Naive B cell (primary cell): ENCODE results near the gene ZBTB44. TPM values are rescaled to one million over a fixed set of nuclear protein-coding genes. Genes with fewer than 3 reads are reported as not detected.
"Not testable (repeated sequence)": the region's sequence is repeated elsewhere in the genome, so short reads cannot be mapped to it uniquely, and the experiment has no call there.

Source experiments
- ATAC-seq, 2 donors: fragments of 150-1000 bp; cut with Tn5 transposase; 2 replicates each; pipeline ENCODE4 v1.10.0; 2021; ENCODE audit warnings: low read depth in 2 of 2, mild to moderate bottlenecking in 2 of 2, moderate library complexity in 2 of 2
- DNase-seq: peaks from one replicate; pipeline ENCODE4 v3.0.0; 2022
- H3K27ac Mint-ChIP-seq, 6 donors: one replicate each; pipeline ENCODE4 v1.8.0; 2020 to 2022; ENCODE audit warnings: mild to moderate bottlenecking in 6 of 6, mixed read lengths in 6 of 6, moderate library complexity in 5 of 6, inconsistent platforms in 2 of 6
- H3K27me3 Mint-ChIP-seq, 3 donors: one replicate each; pipeline ENCODE4 v1.8.0; 2021 to 2022; ENCODE audit warnings: mixed read lengths in 3 of 3, mild to moderate bottlenecking in 1 of 3
- H3K36me3 Mint-ChIP-seq, 2 donors: one replicate each; pipeline ENCODE4 v1.8.0; 2020 to 2022; ENCODE audit warnings: mixed read lengths in 2 of 2, inconsistent platforms in 1 of 2, mild to moderate bottlenecking in 1 of 2
- H3K4me1 Mint-ChIP-seq, 3 donors: one replicate each; pipeline ENCODE4 v1.8.0; 2020 to 2022; ENCODE audit warnings: mixed read lengths in 3 of 3, inconsistent platforms in 1 of 3, mild to moderate bottlenecking in 1 of 3, moderate library complexity in 1 of 3
- H3K4me3 Mint-ChIP-seq, 8 donors: one replicate each; pipeline ENCODE4 v1.8.0; 2020 to 2022; ENCODE audit warnings: mild to moderate bottlenecking in 8 of 8, mixed read lengths in 8 of 8, moderate library complexity in 8 of 8, inconsistent platforms in 2 of 8
- H3K9me3 Mint-ChIP-seq, 7 donors: one replicate each; pipeline ENCODE4 v1.8.0; 2020 to 2022; ENCODE audit warnings: mixed read lengths in 7 of 7, mild to moderate bottlenecking in 5 of 7, inconsistent platforms in 2 of 7, moderate library complexity in 1 of 7
- polyA plus RNA-seq, 6 donors: library from polyadenylated mRNA; unstranded; fragments of 300-500 nt; fragmentation: Illumina TruSeq; gene quantifications; one replicate each; pipeline ENCODE4 v1.2.3, GENCODE V29; 2021; ENCODE audit warnings: low read depth in 6 of 6

Gene ZBTB44
- polyA plus RNA-seq, 6 donors from 2014 or later: 4.6 to 9.5 (median 7.5) TPM

DNA sequence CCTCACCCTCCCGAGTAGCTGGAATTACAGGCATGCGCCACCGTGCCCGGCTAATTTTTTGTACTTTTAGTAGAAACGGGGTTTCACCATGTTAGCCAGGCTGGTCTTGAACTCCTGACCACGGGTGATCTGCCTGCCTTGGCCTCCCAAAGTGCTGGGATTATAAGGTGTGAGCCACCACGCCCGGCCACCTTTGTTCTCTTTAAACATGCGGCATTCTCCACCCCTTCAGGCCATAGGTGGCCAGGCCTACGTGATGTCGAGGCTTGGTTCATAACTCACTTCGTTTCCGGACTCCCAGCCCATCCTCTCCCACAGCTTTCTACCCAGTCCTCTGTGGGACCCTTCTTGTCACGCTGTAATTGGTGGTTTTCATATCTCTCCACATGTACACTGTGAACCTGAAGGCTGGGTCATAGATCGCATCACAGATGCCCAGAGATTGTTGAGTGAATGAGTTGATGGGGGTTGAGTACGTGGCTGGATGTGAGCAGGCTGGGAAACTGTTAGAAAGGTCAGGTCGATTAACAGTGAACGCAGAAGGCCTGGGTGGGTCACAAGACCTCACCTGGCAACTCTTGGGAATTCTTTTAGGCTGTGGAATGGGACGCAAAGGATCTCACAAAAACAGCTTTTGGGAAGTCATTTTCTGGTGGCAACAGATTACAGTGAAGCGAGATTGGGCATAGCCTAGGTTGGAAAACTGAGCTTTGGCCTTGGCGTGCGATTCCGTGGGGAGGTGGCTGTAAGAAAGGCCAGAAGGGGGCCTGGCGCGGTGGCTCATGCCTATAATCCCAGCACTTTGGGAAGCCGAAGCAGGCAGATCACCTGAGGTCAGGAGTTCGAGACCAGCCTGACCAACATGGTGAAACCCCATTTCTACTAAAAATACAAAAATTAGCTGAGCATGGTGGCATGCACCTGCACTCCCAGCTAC lies 110.7 kb downstream of the ZBTB44 start:
- ATAC-seq (no peak), DNase-seq (no peak)
- H3K36me3 Mint-ChIP-seq: peaks cover 0 to 6% of the 10 kb centered on the region in 2 donors
- no peaks in the 10 kb centered on the region for H3K9me3 Mint-ChIP-seq
- no peaks in the 10 kb centered on the region for H3K27me3 Mint-ChIP-seq
- peak overlapping the region in 3 of 6 donors; percentile 12 to 50 (median 29) for H3K27ac Mint-ChIP-seq
- peaks cover 27 to 36% (median 32%) of the 10 kb centered on the region in 3 donors for H3K4me1 Mint-ChIP-seq
- peak overlapping the region in 7 of 8 donors; percentile 13 to 72 (median 49) for H3K4me3 Mint-ChIP-seq

GRCh38 chr11:130202818-130203689 lies 111.7 kb downstream of the ZBTB44 start:
- Mint-ChIP-seq H3K27ac (peak overlapping the region in 4 of 6 donors; percentile 12 to 83 (median 70)), H3K27me3 (no peaks in the 10 kb centered on the region), H3K4me3 (peak overlapping the region in 7 of 8 donors; percentile 13 to 90 (median 50)), H3K36me3 (peaks cover 0 to 6% of the 10 kb centered on the region in 2 donors), H3K4me1 (peaks cover 27 to 36% (median 32%) of the 10 kb centered on the region in 3 donors), H3K9me3 (no peaks in the 10 kb centered on the region)
- DNase-seq (peak; percentile 34), ATAC-seq (peak; percentile 77 to 78)

DNA sequence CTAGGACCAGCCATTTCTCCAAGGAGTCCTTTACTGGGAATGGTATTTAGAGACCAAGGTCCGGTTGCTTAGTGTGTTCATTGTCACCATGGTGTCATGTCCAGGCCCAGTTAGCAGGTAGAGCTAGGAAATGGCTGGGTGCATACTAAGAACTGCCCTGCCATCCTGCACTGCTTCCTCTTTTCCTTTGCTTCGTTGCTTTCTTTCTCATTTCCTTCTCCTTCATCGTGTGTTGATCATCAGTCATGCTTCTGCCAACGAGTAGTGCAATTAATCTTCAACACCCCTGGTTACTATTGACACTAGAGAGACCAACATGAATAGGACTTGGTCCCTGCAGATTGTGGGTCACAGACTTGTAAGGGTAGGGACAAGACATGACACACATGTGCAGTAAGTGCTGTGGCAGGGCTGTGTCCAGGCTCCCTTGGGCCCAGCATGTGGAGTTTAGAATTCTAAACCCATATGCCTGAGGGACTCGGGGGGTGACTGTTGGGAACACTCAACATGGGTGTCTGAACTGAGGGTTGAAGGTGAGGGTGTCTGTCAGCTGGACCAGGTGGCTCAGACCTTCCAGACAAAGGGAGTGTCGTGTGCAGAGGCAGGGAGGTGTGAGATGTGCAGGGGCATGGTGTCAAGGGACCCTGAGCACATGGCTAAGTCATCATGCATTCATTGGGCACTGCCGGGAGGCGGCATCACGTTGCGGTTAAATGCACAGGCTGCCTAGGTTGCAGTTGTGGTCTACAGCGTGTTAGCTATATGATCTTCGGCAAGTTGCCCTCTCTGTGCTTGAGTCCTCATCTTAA lies 112.5 kb downstream of the ZBTB44 start:
- Mint-ChIP-seq H3K27me3 (no peaks in the 10 kb centered on the region), H3K36me3 (peaks cover 0 to 6% of the 10 kb centered on the region in 2 donors), H3K27ac (peak overlapping the region in 5 of 6 donors; percentile 34 to 91 (median 63)), H3K9me3 (no peaks in the 10 kb centered on the region), H3K4me1 (peaks cover 27 to 36% (median 32%) of the 10 kb centered on the region in 3 donors), H3K4me3 (peak overlapping the region in 7 of 8 donors; percentile 9 to 72 (median 37))
- peak; percentile 39 for DNase-seq
- ATAC-seq: peak; percentile 69 to 76

GRCh38 chr11:130201026-130201425 lies 113.7 kb downstream of the ZBTB44 start:
- H3K27ac Mint-ChIP-seq: peak overlapping the region in 1 of 6 donors; percentile 44
- no peaks in the 10 kb centered on the region for H3K27me3 Mint-ChIP-seq
- DNase-seq (no peak), ATAC-seq (no peak)
- peaks cover 0 to 6% of the 10 kb centered on the region in 2 donors for H3K36me3 Mint-ChIP-seq
- H3K9me3 Mint-ChIP-seq: no peaks in the 10 kb centered on the region
- H3K4me1 Mint-ChIP-seq: peaks cover 27 to 35% (median 32%) of the 10 kb centered on the region in 3 donors
- H3K4me3 Mint-ChIP-seq: no peak overlapping the region

- ATAC-seq (no peak), DNase-seq (no peak)
- no peak overlapping the region for H3K4me3 Mint-ChIP-seq
- H3K27ac Mint-ChIP-seq: peak overlapping the region in 1 of 6 donors; percentile 58
- H3K36me3 Mint-ChIP-seq: peaks cover under 1 to 11% of the 10 kb centered on the region in 2 donors
- H3K9me3 Mint-ChIP-seq: no peaks in the 10 kb centered on the region
- no peaks in the 10 kb centered on the region for H3K27me3 Mint-ChIP-seq
- peaks cover 27 to 32% (median 30%) of the 10 kb centered on the region in 3 donors for H3K4me1 Mint-ChIP-seq
Observed at GRCh38 chr11:130199792-130200191, 114.9 kb downstream of the ZBTB44 start.

DNA sequence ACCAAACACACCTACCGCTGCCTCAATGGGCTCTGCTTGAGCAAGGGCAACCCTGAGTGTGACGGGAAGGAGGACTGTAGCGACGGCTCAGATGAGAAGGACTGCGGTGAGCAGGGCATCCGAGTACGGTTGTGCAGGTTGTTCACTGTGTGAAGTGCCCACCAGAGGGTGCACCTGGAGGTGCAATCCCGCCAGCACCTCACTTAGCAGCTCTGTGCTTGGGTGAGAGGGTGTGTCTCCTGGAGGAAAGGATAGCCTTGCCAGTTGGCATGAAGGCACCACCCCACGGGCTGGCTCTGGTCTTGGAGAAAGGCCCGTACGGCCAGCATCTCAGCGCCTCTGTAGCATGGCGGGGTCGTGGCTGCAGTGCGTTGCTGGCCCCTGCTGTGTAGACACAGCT lies 115.8 kb downstream of the ZBTB44 start:
- DNase-seq (no peak), ATAC-seq (no peak)
- Mint-ChIP-seq H3K4me3 (no peak overlapping the region), H3K27me3 (no peaks in the 10 kb centered on the region), H3K27ac (peak overlapping the region in 1 of 6 donors; percentile 51), H3K4me1 (peaks cover 24 to 31% (median 28%) of the 10 kb centered on the region in 3 donors), H3K36me3 (peaks cover 4 to 16% of the 10 kb centered on the region in 2 donors), H3K9me3 (no peaks in the 10 kb centered on the region)

GRCh38 chr11:130198292-130198691 lies 116.4 kb downstream of the ZBTB44 start:
- Mint-ChIP-seq H3K36me3 (peaks cover 4 to 16% of the 10 kb centered on the region in 2 donors), H3K4me1 (peaks cover 19 to 24% (median 22%) of the 10 kb centered on the region in 3 donors), H3K27ac (no peak overlapping the region), H3K27me3 (no peaks in the 10 kb centered on the region), H3K4me3 (no peak overlapping the region), H3K9me3 (no peaks in the 10 kb centered on the region)
- ATAC-seq: no peak
- DNase-seq: no peak

DNA sequence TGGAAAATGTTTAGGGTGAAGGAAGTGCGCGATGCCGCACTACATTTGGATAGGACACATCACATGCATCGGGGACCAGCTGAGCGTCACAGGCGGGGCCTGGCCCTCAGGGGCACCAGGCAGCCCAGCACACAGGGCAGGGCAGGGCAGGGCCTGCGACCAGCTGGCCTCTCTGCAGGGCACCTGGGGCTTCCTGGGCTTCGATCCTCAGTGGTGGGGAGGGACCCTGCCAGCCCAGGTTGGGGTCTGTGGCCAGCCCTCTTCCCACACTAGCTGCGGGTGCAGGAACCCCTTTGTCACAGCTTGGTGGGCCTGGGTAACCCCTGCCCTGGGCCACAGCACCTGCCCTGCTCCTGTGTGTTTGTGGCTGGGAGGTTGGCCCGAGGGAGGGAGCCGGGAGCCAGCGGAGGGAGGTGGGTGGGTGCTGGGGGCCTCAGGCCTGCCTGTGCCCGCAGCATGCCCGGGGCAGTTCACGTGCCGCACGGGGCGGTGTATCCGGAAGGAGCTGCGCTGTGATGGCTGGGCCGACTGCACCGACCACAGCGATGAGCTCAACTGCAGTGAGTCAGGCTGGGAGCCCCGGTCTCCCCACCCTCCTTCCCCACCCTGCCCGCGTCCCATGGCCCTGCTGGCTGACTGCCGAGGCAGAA lies 117.2 kb downstream of the ZBTB44 start:
- Mint-ChIP-seq H3K4me3 (no peak overlapping the region), H3K27me3 (no peaks in the 10 kb centered on the region), H3K36me3 (peaks cover 4 to 16% of the 10 kb centered on the region in 2 donors), H3K9me3 (no peaks in the 10 kb centered on the region), H3K27ac (no peak overlapping the region), H3K4me1 (peaks cover 11 to 16% (median 14%) of the 10 kb centered on the region in 3 donors)
- DNase-seq (no peak), ATAC-seq (no peak)

- Mint-ChIP-seq H3K4me3 (no peak overlapping the region), H3K36me3 (peaks cover 4 to 10% of the 10 kb centered on the region in 2 donors), H3K27me3 (no peaks in the 10 kb centered on the region), H3K4me1 (no peaks in the 10 kb centered on the region), H3K9me3 (no peaks in the 10 kb centered on the region), H3K27ac (no peak overlapping the region)
- DNase-seq (no peak), ATAC-seq (no peak)
Observed at GRCh38 chr11:130194241-130195023, 120.3 kb downstream of the ZBTB44 start.

DNA sequence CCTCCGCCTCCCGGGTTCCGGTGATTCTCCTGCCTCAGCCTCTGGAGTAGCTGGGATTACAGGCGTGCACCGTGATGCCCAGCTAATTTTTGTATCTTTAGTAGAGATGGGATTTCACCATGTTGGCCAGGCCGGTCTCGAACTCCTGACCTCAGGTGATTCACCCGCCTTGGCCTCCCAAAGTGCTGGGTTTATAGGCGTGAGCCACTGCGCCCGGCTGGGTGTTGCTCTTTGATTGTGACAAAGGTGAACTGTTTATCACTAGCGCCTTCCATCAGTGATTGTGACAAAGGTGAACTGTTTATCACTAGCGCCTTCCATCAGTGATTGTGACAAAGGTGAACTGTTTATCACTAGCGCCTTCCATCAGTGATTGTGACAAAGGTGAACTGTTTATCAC lies 121.2 kb downstream of the ZBTB44 start:
- H3K36me3 Mint-ChIP-seq, ATAC-seq, H3K27me3 Mint-ChIP-seq, H3K27ac Mint-ChIP-seq, H3K4me1 Mint-ChIP-seq, DNase-seq, H3K9me3 Mint-ChIP-seq, H3K4me3 Mint-ChIP-seq: not testable (repeated sequence)

GRCh38 chr11:130192845-130193267 lies 121.9 kb downstream of the ZBTB44 start:
- Mint-ChIP-seq H3K9me3 (no peaks in the 10 kb centered on the region), H3K27me3 (no peaks in the 10 kb centered on the region), H3K4me1 (peaks cover 0 to 6% (median 5%) of the 10 kb centered on the region in 3 donors), H3K27ac (no peak overlapping the region), H3K4me3 (no peak overlapping the region), H3K36me3 (peaks cover 4 to 10% of the 10 kb centered on the region in 2 donors)
- ATAC-seq: no peak
- DNase-seq: no peak

DNA sequence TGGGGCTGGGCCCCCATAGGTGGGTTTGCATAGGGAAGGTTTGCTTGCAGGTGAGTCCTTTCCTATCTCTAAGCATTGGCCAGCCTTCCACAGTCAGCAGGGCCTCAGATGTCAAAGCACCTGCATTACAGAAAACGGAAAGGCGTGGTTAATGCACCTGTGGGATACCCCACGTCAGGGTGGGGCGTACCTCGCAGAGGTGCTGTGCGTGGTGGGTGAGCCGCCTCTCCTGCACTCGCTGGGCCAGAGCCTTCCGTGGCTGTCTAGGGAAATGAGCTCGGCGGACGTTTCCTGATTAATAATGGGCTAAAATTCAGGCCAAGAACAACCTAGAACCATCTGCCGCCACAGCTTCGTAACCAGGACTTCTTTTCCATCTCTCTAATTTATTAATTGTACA lies 122.8 kb downstream of the ZBTB44 start:
- H3K9me3 Mint-ChIP-seq: no peaks in the 10 kb centered on the region
- H3K27ac Mint-ChIP-seq: no peak overlapping the region
- peaks cover 0 to 6% (median 5%) of the 10 kb centered on the region in 3 donors for H3K4me1 Mint-ChIP-seq
- DNase-seq: no peak
- no peak for ATAC-seq
- no peak overlapping the region for H3K4me3 Mint-ChIP-seq
- no peaks in the 10 kb centered on the region for H3K27me3 Mint-ChIP-seq
- peaks cover 4 to 10% of the 10 kb centered on the region in 2 donors for H3K36me3 Mint-ChIP-seq
